Measurements from ENCODE around the gene BCL7B.
"Not testable (repeated sequence)": the region's sequence is repeated elsewhere in the genome, so short reads cannot be mapped to it uniquely, and the experiment has no call there.

The BCL7B gene

GRCh38 chr7:73570977-73571376, 13.5 kb upstream of the BCL7B start:
- DNase-seq, result no peak

DNA sequence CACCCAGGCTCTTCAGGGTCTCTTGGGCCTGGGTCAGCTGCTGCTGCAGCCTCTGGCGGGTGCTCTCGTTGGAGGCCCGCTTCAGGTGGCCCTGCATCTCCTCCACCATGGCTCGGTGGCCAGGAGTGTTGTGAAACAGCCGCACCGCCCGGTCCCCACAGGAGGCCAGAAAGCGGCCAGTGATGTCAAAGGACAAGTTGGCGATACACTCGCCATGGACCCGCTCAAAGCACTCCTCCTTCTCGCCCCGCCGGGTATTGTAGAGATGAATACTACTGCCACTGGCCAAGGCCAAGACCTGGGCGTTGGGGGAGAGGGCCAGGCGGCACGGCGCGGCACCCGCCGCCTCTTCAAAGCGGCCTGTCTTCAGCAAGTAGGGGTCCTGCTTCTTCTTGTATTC, 13.0 kb upstream of the BCL7B start:
- no peak for DNase-seq

DNA sequence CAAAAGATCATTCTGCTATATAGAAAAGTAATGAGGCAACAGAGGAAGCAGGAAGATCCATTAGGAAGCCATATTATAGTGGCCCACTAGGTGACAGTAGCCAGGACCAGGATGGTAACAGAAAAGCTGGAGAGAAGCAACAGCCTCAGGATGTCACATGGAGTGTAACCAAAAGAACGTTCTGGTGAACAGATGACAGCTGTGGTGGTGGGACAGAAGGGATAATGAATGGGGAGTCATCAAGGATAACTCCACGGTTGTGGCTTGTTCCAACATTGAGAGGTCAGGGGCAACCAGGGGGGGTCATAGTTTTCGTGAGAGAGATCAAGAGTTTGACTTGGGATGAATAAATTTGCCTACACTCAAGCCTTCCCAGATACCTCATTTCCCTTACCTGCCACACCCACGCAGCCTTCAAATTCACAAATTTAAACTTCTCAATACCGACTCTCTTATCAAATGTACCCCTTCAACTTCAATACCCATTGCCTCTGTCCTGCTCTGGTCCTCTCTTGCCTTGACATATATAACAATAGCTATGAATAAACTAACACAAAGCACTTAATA, 11.6 kb upstream of the BCL7B start:
- DNase-seq, result no peak

DNA sequence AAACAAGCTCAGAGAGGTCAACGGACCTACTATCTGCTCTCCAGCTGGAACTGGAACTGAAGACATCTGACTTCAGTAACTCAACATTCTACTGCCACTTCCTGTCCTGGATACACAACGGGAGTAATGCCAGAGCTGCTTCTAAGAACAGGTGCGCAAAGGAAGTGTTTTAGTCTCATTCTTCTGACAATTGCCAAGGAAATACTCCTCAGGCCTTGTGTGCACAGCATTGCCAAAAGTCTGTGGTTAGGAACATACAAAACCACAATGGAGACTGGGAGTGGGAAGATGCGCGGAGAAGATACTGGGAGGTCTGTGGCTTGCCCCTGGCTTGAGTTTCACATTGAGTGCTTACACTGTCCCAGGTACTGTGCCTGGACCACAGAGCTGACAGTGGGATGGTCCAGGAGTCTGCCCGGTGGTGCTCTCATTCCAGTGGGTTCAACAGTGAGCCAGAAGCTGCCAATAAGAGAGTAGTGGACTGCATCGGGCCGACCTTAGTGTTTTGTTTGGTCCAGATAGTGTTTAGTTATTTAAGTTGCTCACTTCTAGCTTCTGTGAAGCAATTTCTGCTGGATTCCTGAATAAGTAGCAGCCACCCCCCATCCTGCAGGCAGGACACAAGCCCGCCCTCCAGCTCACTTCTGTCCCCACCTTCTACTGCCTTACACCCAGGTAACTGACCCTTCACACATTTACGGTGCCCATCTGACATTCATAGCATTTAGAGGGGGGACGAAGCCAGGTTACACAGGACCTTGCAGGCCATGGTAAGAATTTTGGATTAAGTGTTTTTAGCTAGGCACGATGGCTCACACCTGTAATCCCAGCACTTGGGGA, 10.6 kb upstream of the BCL7B start:
- no peak for DNase-seq

DNA sequence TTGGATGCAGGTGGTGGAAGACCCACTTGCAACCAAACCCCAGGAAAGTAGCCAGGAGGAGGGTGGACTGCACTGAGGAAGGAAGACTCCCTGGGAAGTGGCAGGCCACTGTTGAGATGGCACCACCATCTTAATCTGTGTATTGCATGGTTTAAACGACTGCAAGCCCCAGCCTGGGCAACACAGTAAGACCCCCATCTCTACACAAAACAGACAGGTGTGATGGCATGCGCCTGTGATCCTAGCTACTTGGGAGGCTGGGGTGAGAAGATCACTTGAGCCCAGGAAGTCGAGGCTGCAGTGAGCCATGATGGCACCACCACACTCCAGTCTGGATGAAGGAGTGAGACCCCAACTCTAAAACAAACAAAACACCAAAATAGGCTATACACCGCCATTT, 9.7 kb upstream of the BCL7B start:
- no peak for DNase-seq

GRCh38 chr7:73566431-73566830, 8.9 kb upstream of the BCL7B start:
- DNase-seq, result not testable (repeated sequence)

GRCh38 chr7:73565675-73566340, 8.3 kb upstream of the BCL7B start:
- no peak for DNase-seq

DNA sequence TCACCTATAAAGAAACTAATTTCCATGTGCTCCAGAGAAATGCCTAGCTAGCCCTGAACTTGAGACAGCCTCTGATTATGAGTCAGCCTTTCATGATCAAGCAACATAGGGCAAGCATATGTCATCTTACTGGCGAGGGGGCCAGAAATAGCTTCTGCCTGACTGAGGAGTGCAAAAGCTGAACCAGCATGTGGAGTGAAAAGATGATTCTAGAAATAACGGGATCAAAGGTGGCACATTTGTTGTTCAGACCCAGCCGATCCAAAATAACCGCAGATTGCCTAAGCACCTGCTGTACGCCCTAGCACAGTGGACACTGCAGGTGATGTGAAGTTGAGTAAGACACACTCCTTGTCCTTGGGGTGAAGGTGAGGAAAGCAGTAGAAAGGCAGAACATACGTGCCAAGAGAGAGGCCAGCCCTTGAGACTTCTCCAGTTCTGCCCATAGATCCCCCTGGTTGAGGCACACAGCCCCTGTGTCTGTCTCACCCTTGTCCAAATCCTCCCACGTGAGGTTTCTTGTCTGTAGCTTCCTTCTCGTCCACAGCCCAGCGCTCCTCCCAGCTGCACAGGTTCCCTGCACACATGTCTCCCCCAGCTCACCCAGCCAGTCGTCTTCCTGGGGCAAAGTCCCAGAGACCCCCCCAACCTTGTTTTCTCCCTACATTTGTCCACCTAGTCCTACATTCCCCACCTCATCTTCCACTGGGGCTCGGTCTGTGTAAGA, 2.8 kb upstream of the BCL7B start:
- no peak for DNase-seq

DNA sequence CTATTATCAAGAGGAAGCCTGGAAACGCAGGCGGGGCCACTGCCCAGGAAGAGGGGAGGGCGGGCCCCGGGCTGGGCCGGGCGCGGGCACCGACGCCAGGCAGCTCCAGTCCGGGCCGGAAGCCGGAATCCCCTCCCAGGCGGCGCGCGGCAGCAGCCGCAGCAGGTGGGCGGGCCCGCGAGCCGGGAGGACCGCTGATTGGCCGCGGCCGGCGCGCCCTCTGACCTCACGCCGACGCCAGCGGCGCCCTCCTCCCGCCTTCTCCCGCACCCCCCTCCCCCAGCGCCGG, 438 bp downstream of the BCL7B start:
- DNase-seq, result peak; percentile 75

GRCh38 chr7:73556208-73557107, 1.0 kb downstream of the BCL7B start:
- no peak for DNase-seq

DNA sequence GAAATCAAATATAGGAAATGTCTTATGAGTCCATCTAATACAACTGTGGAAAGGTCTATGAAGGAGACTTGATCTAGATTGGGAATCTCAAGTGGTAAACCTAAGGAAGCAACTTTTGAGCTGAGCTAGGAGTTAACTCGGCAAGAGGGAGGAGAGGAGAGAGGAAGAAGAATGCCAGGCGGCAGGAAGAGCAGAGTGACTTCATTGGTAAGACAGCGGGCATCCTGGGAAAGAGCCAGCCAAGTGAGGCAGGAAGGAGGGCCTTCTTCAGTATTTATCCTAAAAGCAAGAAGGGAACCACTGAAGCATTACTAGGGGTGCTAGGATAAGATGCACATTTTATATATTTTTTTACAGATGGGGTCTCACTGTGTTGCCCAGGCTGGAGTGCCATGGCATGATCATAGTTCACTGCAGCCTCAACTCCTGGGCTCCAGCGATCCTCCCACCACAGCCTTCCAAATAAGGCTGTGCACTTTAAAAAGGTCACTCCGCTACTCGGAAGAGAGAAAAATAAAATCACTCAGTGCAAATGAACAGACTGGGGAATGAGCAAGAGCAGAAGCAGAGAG, 2.0 kb downstream of the BCL7B start:
- DNase-seq, result no peak

DNA sequence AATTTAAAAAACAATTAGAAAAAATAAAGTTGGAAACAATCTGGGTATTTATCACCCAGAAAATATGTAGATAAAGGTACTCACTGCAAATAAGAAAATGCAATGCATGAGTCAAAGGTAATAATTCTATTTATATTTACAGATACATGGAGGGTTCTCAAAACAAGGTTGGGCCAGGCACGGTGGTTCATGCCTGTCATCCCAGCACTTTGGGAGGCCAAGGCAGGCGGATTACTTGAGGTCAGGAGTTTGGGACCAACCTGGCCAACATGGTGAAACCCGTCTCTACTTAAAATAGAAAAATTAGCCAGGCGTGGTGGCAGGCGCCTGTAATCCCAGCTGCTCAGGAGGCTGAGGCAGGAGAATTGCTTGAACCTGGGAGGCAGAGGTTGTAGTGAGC, 7.4 kb downstream of the BCL7B start:
- not testable (repeated sequence) for DNase-seq

- DNase-seq, result no peak
These were observed 8.3 kb downstream of the BCL7B start for GRCh38 chr7:73549176-73549575.

DNA sequence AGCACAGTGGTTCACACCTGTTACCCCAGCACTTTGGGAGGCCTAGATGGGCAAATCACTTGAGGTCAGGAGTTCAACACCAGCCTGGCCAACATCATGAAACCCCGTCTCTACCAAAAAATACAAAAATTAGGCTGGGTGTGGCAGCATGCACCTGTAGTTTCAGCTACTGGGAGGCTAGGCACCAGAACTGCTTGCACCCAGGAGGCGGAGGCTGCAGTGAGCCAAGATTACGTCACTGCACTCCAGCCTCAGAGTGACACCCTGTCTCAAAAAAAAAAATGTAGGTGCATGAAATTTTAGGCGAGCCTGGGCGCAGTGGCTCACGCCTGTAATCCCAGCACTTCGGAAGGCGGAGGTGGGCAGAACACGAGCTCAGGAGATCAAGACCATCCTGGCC, 9.6 kb downstream of the BCL7B start:
- no peak for DNase-seq

GRCh38 chr7:73544678-73545077, 12.8 kb downstream of the BCL7B start:
- DNase-seq, result no peak

DNA sequence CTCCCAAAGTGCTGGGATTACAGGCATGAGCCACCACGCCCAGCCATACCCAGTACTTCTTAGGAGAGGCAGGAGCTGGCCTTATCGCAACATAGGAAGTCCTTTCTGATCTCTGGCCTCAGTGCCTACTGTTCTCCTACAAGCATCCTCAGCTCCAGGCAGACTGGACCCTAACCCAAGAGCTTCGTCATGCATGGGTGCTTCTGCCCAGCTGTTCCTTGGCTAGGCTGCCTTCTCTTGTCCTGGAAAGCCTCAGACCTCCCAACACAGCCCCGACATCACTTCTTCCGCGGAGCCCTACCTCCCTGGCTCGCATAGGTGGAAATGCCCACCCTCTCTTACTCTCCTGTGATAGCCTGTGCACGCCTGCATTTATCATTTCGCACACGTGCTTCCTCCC, 15.8 kb downstream of the BCL7B start:
- DNase-seq, result no peak

DNA sequence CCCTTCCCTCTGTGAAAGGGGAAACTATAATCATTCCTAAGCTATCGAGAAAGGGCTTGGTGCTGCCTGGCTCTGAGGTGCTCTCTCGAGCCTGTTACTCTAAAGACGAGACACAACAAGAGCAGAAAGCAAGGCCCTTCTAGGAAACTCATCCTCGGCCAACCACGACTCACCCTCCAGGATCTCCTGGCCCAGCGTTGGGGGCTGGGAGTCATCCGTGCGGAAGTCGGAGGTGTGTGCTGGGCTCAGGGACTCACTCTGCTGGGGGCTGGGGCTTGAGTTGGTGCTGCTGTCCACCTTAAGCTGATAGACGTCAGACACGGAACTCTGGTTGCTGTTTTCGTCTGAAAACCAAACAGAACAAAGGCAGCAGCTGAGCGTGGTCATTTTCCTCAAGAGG, 17.8 kb downstream of the BCL7B start:
- no peak for DNase-seq

GRCh38 chr7:73538510-73538909, 19.0 kb downstream of the BCL7B start:
- DNase-seq, result not testable (repeated sequence)

GRCh38 chr7:73537051-73537450, 20.4 kb downstream of the BCL7B start:
- no peak for DNase-seq

GRCh38 chr7:73536479-73536878, 21.0 kb downstream of the BCL7B start:
- no peak for DNase-seq

DNA sequence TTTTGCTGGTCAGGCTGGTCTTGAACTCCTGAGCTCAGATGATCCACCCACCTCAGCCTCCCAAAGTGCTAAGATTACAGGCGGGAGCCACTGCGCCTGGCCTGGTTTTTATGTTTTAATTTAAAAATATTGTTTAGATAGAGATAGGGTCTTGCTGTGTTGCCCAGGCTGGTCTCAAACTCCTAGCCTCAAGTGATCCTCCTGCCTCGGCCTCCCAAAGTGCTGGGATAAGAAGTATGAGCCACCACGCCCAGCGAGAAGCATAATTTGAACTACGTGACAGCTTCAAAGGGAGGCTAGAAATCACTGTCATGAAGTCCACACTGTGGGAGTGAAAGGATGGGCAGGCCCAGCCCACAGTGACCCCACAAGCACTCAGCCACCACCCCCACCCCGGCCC, 21.6 kb downstream of the BCL7B start:
- not testable (repeated sequence) for DNase-seq

GRCh38 chr7:73533742-73534141, 23.7 kb downstream of the BCL7B start:
- no peak for DNase-seq

Measured in NCI-H187 treated with DMSO at 0.1 percent for 48 hours (cell line).